ENCODE data around the gene SCLT1. TPM values are rescaled to one million over a fixed set of nuclear protein-coding genes. Genes with fewer than 3 reads are reported as not detected.

Gene SCLT1
- total RNA-seq, 2 donors from 2014 or later = 9.5 to 14.0 TPM

DNA sequence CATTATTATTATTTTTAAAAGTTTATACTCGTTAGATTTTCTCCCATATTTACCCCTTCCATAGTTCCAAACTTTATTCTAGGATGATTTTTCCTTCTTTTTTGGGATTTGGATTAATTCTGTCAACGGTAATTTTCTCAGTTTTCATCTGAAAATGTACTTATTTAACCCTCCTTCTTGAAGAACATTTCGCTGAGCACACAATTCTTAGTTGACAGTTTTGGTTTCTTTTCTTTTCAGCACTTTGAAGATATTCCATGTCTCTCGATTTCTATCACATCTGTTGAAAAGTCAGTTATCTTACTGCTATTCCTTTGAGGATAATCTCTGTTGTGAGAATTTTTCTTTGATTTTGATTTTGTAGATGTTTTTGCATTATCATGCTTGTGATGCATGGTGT, 85.2 kb downstream of the SCLT1 start:
- Histone ChIP-seq H3K36me3 (no peaks in the 10 kb centered on the region), H3K4me3 (no peak overlapping the region), H3K4me1 (ENCODE audit: control insufficient read depth in 1 of 2, low read depth in 2 of 2) (no peaks in the 10 kb centered on the region), H3K27ac (no peak overlapping the region), H3K27me3 (replicated peaks; ENCODE audit: insufficient read depth) (no peaks in the 10 kb centered on the region), H3K9me3 (peaks cover 31% of the 10 kb centered on the region)
- no peak for DNase-seq (ENCODE audit: low spot score)
- no peak for ATAC-seq (ENCODE audit: insufficient number of reproducible peaks, low FRiP score, low read depth)
- TF ChIP-seq, protein P1, sequence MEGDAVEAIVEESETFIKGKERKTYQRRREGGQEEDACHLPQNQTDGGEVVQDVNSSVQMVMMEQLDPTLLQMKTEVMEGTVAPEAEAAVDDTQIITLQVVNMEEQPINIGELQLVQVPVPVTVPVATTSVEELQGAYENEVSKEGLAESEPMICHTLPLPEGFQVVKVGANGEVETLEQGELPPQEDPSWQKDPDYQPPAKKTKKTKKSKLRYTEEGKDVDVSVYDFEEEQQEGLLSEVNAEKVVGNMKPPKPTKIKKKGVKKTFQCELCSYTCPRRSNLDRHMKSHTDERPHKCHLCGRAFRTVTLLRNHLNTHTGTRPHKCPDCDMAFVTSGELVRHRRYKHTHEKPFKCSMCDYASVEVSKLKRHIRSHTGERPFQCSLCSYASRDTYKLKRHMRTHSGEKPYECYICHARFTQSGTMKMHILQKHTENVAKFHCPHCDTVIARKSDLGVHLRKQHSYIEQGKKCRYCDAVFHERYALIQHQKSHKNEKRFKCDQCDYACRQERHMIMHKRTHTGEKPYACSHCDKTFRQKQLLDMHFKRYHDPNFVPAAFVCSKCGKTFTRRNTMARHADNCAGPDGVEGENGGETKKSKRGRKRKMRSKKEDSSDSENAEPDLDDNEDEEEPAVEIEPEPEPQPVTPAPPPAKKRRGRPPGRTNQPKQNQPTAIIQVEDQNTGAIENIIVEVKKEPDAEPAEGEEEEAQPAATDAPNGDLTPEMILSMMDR (IDR thresholded peaks at IDR 0.05) = no peak

DNA sequence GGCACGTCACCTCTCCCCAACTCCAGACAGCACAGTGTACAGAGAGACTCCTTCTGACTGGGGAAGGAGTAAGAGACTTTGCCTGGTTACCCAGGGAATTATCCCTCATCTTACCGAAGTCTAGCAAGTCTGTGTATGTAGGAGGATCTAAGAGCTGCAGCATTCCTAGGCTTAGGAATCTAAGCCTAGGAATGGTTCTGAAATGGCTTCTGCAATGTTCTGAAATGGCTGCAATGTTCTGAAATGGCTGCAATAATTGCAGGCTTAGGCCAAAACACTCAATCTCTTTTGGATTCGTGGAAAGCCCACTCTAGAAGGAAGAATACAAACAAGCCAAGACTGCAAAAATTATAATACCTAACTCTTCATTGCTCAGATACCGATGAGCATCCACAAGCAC, 106.4 kb downstream of the SCLT1 start:
- no peak for DNase-seq (ENCODE audit: low spot score)
- H3K27me3 ChIP-seq (replicated peaks; ENCODE audit: insufficient read depth) = no peaks in the 10 kb centered on the region
- TF ChIP-seq, protein P1 (IDR thresholded peaks at IDR 0.05) = no peak
- H3K4me1 ChIP-seq (ENCODE audit: control insufficient read depth in 1 of 2, low read depth in 2 of 2) = no peaks in the 10 kb centered on the region
- no peak overlapping the region for H3K27ac ChIP-seq
- H3K9me3 ChIP-seq = peaks cover 4% of the 10 kb centered on the region
- no peak for ATAC-seq (ENCODE audit: insufficient number of reproducible peaks, low FRiP score, low read depth)
- no peak overlapping the region for H3K4me3 ChIP-seq
- H3K36me3 ChIP-seq = peaks cover 5% of the 10 kb centered on the region

DNA sequence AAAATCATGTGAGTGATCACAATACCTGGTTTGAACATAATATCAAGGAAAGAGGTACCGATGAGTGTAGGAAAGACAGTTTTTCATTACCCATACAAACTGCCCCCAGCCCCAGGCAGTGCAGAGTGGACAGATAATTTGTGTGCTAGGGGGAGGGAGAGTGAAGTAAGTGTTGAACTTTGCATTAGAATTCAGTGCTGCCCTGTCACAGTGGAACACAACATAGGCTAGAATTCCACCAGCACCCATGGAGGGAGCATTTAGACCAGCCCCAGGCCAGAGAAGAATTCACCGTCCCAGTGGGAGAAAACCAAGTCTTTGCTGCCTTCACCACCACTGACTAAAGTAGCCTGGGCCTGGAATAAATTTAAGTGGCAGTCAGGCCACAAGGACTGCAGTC, 107.3 kb downstream of the SCLT1 start:
- ATAC-seq (ENCODE audit: insufficient number of reproducible peaks, low FRiP score, low read depth) (no peak), DNase-seq (ENCODE audit: low spot score) (no peak)
- no peak overlapping the region for H3K4me3 ChIP-seq
- H3K36me3 ChIP-seq = peaks cover 5% of the 10 kb centered on the region
- H3K9me3 ChIP-seq = peaks cover 4% of the 10 kb centered on the region
- no peaks in the 10 kb centered on the region for H3K4me1 ChIP-seq (ENCODE audit: control insufficient read depth in 1 of 2, low read depth in 2 of 2)
- TF ChIP-seq, protein P1 (IDR thresholded peaks at IDR 0.05) = no peak
- H3K27ac ChIP-seq = no peak overlapping the region
- no peaks in the 10 kb centered on the region for H3K27me3 ChIP-seq (replicated peaks; ENCODE audit: insufficient read depth)

DNA sequence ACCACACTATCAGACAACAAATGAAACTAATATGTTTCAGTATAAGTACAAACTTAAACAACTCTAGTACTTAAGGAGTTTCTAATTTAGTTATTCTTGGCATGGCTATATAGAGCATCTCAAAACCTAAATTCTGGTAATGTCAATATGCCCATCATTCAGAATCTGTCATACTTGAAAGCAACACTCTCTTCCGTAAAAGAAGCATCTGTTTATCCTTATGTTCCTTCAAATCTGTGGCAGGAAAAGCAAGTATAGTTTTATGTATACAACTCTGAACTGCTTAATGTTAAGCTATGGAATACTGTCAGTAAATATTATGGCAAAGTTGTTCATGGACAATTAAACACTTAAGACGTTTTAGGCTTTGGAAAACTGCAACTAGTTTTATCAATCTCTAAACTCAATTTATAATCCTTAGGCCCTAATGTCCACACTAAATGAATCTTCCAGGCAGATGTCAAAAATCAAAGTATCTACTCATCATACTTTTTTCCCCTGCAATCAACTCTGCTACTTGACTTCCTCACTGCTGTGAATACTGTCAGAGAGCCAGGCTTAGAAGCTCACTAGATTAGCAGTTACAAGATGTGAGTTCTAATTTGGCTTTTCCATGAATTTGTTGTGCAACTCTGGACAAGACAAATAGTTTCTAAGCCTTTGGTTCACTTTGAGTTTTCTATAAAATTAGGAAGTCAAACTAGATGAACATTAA, 109.4 kb downstream of the SCLT1 start:
- Histone ChIP-seq H3K4me3 (no peak overlapping the region), H3K4me1 (ENCODE audit: control insufficient read depth in 1 of 2, low read depth in 2 of 2) (peaks cover 0 to 3% of the 10 kb centered on the region in 2 donors), H3K36me3 (peaks cover 5% of the 10 kb centered on the region), H3K27ac (no peak overlapping the region), H3K9me3 (peaks cover 4% of the 10 kb centered on the region), H3K27me3 (replicated peaks; ENCODE audit: insufficient read depth) (no peaks in the 10 kb centered on the region)
- DNase-seq (ENCODE audit: low spot score) (no peak), ATAC-seq (ENCODE audit: insufficient number of reproducible peaks, low FRiP score, low read depth) (no peak)
- TF ChIP-seq, protein P1 (IDR thresholded peaks at IDR 0.05) = no peak

DNA sequence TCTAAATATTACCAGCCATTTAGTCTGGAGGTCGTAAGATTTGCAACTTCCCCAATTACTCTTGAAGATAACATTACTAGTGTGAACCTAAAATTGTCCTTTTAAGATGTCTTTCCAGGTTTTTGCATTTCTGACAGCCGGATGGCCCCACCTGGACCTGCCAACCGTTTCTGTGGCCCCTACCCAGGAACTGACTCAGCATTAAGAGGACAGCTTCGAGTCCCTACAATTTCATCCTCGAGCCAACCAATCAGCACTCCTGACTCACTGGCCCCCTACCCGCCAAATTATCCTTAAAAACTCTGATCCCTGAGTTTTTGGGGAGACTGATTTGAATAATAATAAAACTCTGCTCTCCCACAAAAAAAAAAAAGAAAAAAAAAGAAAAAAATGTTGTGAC, 112.0 kb downstream of the SCLT1 start:
- Histone ChIP-seq H3K36me3 (no peaks in the 10 kb centered on the region), H3K9me3 (no peaks in the 10 kb centered on the region), H3K4me3 (no peak overlapping the region), H3K27me3 (replicated peaks; ENCODE audit: insufficient read depth) (no peaks in the 10 kb centered on the region), H3K27ac (no peak overlapping the region), H3K4me1 (ENCODE audit: control insufficient read depth in 1 of 2, low read depth in 2 of 2) (peaks cover 0 to 3% of the 10 kb centered on the region in 2 donors)
- no peak for ATAC-seq (ENCODE audit: insufficient number of reproducible peaks, low FRiP score, low read depth)
- TF ChIP-seq, protein P1 (IDR thresholded peaks at IDR 0.05) = no peak
- DNase-seq (ENCODE audit: low spot score) = no peak
